HG02973 (cell line): ENCODE measurements around the gene ATL2.
A peak's percentile ranks its signal among the peaks of the same experiment; 100 is the strongest.
"Not testable (repeated sequence)": the region's sequence is repeated elsewhere in the genome, so short reads cannot be mapped to it uniquely, and the experiment has no call there.

ENCODE experiments used
- ATAC-seq: cut with Tn5 transposase; IDR thresholded peaks from one replicate; pipeline ENCODE4 v1.9.1; 2021; ENCODE audit warnings: moderate library complexity; ENCODE audit not compliant: unreplicated experiment

ATL2 gene

GRCh38 chr2:38394041-38394440 is 17.0 kb upstream of the ATL2 start:
- no peak for ATAC-seq

GRCh38 chr2:38390947-38391346 is 13.9 kb upstream of the ATL2 start:
- no peak for ATAC-seq

- ATAC-seq: no peak
Measured at GRCh38 chr2:38387887-38388286, 10.8 kb upstream of the ATL2 start.

GRCh38 chr2:38386821-38387220 is 9.7 kb upstream of the ATL2 start:
- ATAC-seq: no peak

- ATAC-seq: no peak
Measured at GRCh38 chr2:38386377-38386776, 9.3 kb upstream of the ATL2 start.

GRCh38 chr2:38384338-38384737 is 7.3 kb upstream of the ATL2 start:
- ATAC-seq: no peak

GRCh38 chr2:38383741-38384140 is 6.7 kb upstream of the ATL2 start:
- ATAC-seq: not testable (repeated sequence)

GRCh38 chr2:38381381-38382143 is 4.5 kb upstream of the ATL2 start:
- no peak for ATAC-seq

- ATAC-seq: no peak
Measured at GRCh38 chr2:38380397-38381130, 3.5 kb upstream of the ATL2 start.

GRCh38 chr2:38376346-38377049 is 575 bp downstream of the ATL2 start:
- peak; percentile 73 for ATAC-seq

GRCh38 chr2:38375696-38376345 is 1.3 kb downstream of the ATL2 start:
- ATAC-seq: no peak

GRCh38 chr2:38374984-38375383 is 2.1 kb downstream of the ATL2 start:
- no peak for ATAC-seq

GRCh38 chr2:38371235-38371634 is 5.8 kb downstream of the ATL2 start:
- no peak for ATAC-seq

- ATAC-seq: no peak
Measured at GRCh38 chr2:38370664-38371063, 6.4 kb downstream of the ATL2 start.

- ATAC-seq: no peak
Measured at GRCh38 chr2:38362232-38362631, 14.8 kb downstream of the ATL2 start.

GRCh38 chr2:38360177-38360576 is 16.9 kb downstream of the ATL2 start:
- no peak for ATAC-seq

- ATAC-seq: no peak
Measured at GRCh38 chr2:38353402-38353801, 23.7 kb downstream of the ATL2 start.

- ATAC-seq: no peak
Measured at GRCh38 chr2:38352336-38352735, 24.7 kb downstream of the ATL2 start.

GRCh38 chr2:38345323-38346038 is 31.6 kb downstream of the ATL2 start:
- no peak for ATAC-seq

GRCh38 chr2:38344813-38345212 is 32.3 kb downstream of the ATL2 start:
- ATAC-seq: no peak

- no peak for ATAC-seq
Measured at GRCh38 chr2:38343212-38343611, 33.9 kb downstream of the ATL2 start.
